ENCODE results near the gene KRT2.

KRT2 gene

GRCh38 chr12:52608826-52609630 lies 43.0 kb downstream of the KRT2 start:
- no peak for TF ChIP-seq CTCF (IDR thresholded peaks at IDR 0.05; ENCODE audit: insufficient read depth, low read depth, low read length, missing control alignments)
- no peak for DNase-seq (ENCODE audit: low read depth)
- no peak overlapping the region for H3K4me3 ChIP-seq (ENCODE audit: low read length)

- TF ChIP-seq CTCF (IDR thresholded peaks at IDR 0.05; ENCODE audit: insufficient read depth, low read depth, low read length, missing control alignments), result no peak
- no peak overlapping the region for H3K4me3 ChIP-seq (ENCODE audit: low read length)
- DNase-seq (ENCODE audit: low read depth), result no peak
These were observed 43.9 kb downstream of the KRT2 start for GRCh38 chr12:52608161-52608560.

GRCh38 chr12:52607314-52607713 lies 44.7 kb downstream of the KRT2 start:
- no peak overlapping the region for H3K4me3 ChIP-seq (ENCODE audit: low read length)
- no peak for DNase-seq (ENCODE audit: low read depth)
- no peak for TF ChIP-seq CTCF (IDR thresholded peaks at IDR 0.05; ENCODE audit: insufficient read depth, low read depth, low read length, missing control alignments)

- no peak overlapping the region for H3K4me3 ChIP-seq (ENCODE audit: low read length)
- no peak for DNase-seq (ENCODE audit: low read depth)
- TF ChIP-seq CTCF (IDR thresholded peaks at IDR 0.05; ENCODE audit: insufficient read depth, low read depth, low read length, missing control alignments), result no peak
These were observed 45.3 kb downstream of the KRT2 start for GRCh38 chr12:52606581-52607218.

GRCh38 chr12:52606096-52606495 lies 45.9 kb downstream of the KRT2 start:
- DNase-seq (ENCODE audit: low read depth), result no peak
- TF ChIP-seq CTCF (IDR thresholded peaks at IDR 0.05; ENCODE audit: insufficient read depth, low read depth, low read length, missing control alignments), result no peak
- no peak overlapping the region for H3K4me3 ChIP-seq (ENCODE audit: low read length)

- no peak overlapping the region for H3K4me3 ChIP-seq (ENCODE audit: low read length)
- DNase-seq (ENCODE audit: low read depth), result no peak
- no peak for TF ChIP-seq CTCF (IDR thresholded peaks at IDR 0.05; ENCODE audit: insufficient read depth, low read depth, low read length, missing control alignments)
These were observed 46.5 kb downstream of the KRT2 start for GRCh38 chr12:52605542-52605941.

Data from epithelial cell of esophagus (primary cell).